ENCODE data around the gene YTHDF1.
A peak's percentile ranks its signal among the peaks of the same experiment; 100 is the strongest.
"Not testable (repeated sequence)": the region's sequence is repeated elsewhere in the genome, so short reads cannot be mapped to it uniquely, and the experiment has no call there.

Gene YTHDF1

DNA sequence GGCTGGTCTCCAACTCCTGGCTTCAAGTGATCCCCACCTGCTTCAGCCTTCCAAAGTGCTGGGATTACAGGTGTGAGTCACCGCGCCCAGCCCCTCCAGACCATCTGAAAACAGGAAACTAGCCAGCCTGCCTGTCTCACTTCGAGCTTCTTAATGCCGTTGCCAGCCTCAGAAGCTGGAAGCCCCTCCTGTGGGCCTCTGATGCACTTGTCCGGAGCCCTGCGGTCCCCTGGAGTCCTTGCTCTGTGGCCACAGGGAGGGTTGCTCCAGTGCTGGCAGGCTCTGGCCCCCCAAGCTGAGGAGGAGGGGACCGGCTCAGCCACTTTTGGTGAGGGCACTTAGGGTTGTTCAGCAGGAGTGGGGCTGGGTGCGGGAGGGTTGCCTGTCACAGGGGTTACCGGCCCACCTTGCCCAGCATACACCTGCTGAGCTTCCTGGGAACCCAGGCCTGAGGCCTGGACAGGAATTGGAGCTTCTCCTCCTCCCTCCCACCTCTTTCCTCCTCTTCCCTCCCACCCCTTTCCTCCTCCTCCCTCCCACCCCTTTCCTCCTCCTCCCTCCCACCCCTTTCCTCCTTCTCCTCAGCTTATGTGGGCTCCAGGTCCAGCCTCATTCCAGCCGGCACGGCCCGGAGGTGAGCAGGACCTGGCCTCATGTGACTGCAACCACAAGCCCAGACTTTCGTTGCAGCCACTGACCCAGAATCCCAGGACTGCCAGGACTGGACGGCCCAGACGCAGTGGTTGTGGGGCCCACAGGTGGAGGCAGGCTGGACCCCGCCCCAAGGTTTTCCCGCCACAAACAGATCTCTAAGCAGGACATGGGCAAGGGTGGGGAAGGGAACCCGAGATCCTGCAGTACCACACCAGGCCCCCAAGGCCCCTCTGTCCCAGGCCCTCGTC is 10.4 kb upstream of the YTHDF1 start:
- no peak overlapping the region for H3K4me3 ChIP-seq (ENCODE audit: low read depth, low read length)
- TF ChIP-seq CTCF (IDR thresholded peaks at IDR 0.05; ENCODE audit: low read depth, low read length): no peak

GRCh38 chr20:63225082-63225454 is 9.1 kb upstream of the YTHDF1 start:
- H3K4me3 ChIP-seq (ENCODE audit: low read depth, low read length): no peak overlapping the region
- no peak for TF ChIP-seq CTCF (IDR thresholded peaks at IDR 0.05; ENCODE audit: low read depth, low read length)

- H3K4me3 ChIP-seq (ENCODE audit: low read depth, low read length): no peak overlapping the region
- peak; percentile 23 for TF ChIP-seq CTCF (IDR thresholded peaks at IDR 0.05; ENCODE audit: low read depth, low read length)
Measured at GRCh38 chr20:63224412-63225081, 8.6 kb upstream of the YTHDF1 start.

GRCh38 chr20:63223826-63224207 is 7.9 kb upstream of the YTHDF1 start:
- no peak overlapping the region for H3K4me3 ChIP-seq (ENCODE audit: low read depth, low read length)
- TF ChIP-seq CTCF (IDR thresholded peaks at IDR 0.05; ENCODE audit: low read depth, low read length): no peak

GRCh38 chr20:63223121-63223825 is 7.3 kb upstream of the YTHDF1 start:
- H3K4me3 ChIP-seq (ENCODE audit: low read depth, low read length): no peak overlapping the region

GRCh38 chr20:63222541-63222940 is 6.6 kb upstream of the YTHDF1 start:
- H3K4me3 ChIP-seq (ENCODE audit: low read depth, low read length): no peak overlapping the region
- TF ChIP-seq CTCF (IDR thresholded peaks at IDR 0.05; ENCODE audit: low read depth, low read length): no peak

More at GRCh38 chr20:63223121-63223825, 7.3 kb upstream of the YTHDF1 start:
- TF ChIP-seq CTCF (IDR thresholded peaks at IDR 0.05; ENCODE audit: low read depth, low read length): peak; percentile 83

DNA sequence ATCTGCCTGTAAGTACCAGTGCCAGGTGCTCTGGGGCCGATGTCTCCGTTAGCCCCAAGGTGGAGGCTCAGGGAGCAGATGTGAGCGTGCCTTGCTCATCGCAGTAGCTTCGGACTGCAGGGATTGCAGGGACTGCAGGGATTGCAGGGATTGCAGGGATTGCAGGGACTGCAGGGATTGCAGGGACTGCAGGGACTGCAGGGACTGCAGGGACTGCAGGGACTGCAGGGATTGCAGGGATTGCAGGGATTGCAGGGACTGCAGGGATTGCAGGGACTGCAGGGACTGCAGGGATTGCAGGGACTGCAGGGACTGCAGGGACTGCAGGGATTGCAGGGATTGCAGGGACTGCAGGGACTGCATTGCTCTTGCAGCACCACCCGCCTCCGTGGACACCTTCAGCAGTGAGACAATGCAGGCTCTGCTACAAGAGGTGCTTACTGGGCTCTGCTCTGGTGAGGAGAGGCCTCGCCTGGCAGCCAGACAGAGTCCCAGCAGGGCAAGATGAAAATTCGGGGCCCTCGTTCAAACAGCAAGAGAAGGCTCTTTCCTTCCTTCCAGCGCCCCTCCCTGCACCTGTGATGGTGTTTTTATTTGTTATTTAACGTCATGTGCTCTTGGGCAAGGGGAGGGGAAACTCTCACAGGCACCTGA is 5.6 kb upstream of the YTHDF1 start:
- not testable (repeated sequence) for H3K4me3 ChIP-seq (ENCODE audit: low read depth, low read length)
